DMS79 (cell line): ENCODE results near the gene EDN2.

Source experiments
- DNase-seq: peaks from one replicate; lab custom pipeline; 2025; lab: John Stamatoyannopoulos, UW

The EDN2 gene

GRCh38 chr1:41484402-41485241 is at the start of gene EDN2:
Gene EDN2, minus strand, starts transcription at chr1:41484683. Its CDS starts 82 bp downstream, at chr1:41484601.
- peak; percentile 75 for DNase-seq

- no peak for DNase-seq
Observed at GRCh38 chr1:41533731-41534080, 49.2 kb upstream of the EDN2 start.

- no peak for DNase-seq
Observed at GRCh38 chr1:41533016-41533730, 48.7 kb upstream of the EDN2 start.

- no peak for DNase-seq
Observed at GRCh38 chr1:41532206-41532975, 47.9 kb upstream of the EDN2 start.

GRCh38 chr1:41530411-41530810 is 45.9 kb upstream of the EDN2 start:
- no peak for DNase-seq

GRCh38 chr1:41529621-41530395 is 45.3 kb upstream of the EDN2 start:
- DNase-seq: no peak

- no peak for DNase-seq
Observed at GRCh38 chr1:41528726-41529605, 44.5 kb upstream of the EDN2 start.

GRCh38 chr1:41528106-41528505 is 43.6 kb upstream of the EDN2 start:
- no peak for DNase-seq

GRCh38 chr1:41526956-41527561 is 42.6 kb upstream of the EDN2 start:
- DNase-seq: no peak

- peak; percentile 40 for DNase-seq
Observed at GRCh38 chr1:41525891-41526587, 41.6 kb upstream of the EDN2 start.

GRCh38 chr1:41524676-41525675 is 40.5 kb upstream of the EDN2 start:
- no peak for DNase-seq

- no peak for DNase-seq
Observed at GRCh38 chr1:41523949-41524675, 39.6 kb upstream of the EDN2 start.

- DNase-seq: no peak
Observed at GRCh38 chr1:41523071-41523470, 38.6 kb upstream of the EDN2 start.

- DNase-seq: no peak
Observed at GRCh38 chr1:41521766-41522165, 37.3 kb upstream of the EDN2 start.

- no peak for DNase-seq
Observed at GRCh38 chr1:41520951-41521752, 36.7 kb upstream of the EDN2 start.

GRCh38 chr1:41519667-41520066 is 35.2 kb upstream of the EDN2 start:
- DNase-seq: no peak

GRCh38 chr1:41518471-41518870 is 34.0 kb upstream of the EDN2 start:
- DNase-seq: no peak
